GM19238 (cell line): ENCODE data around the gene GPAM.
"Not testable (repeated sequence)": the region's sequence is repeated elsewhere in the genome, so short reads cannot be mapped to it uniquely, and the experiment has no call there.

ENCODE experiments used
- DNase-seq: peaks from one replicate; pipeline ENCODE4 v3.0.0; 2011; ENCODE audit warnings: low spot score; ENCODE audit not compliant: insufficient read length

GPAM gene, protein sequence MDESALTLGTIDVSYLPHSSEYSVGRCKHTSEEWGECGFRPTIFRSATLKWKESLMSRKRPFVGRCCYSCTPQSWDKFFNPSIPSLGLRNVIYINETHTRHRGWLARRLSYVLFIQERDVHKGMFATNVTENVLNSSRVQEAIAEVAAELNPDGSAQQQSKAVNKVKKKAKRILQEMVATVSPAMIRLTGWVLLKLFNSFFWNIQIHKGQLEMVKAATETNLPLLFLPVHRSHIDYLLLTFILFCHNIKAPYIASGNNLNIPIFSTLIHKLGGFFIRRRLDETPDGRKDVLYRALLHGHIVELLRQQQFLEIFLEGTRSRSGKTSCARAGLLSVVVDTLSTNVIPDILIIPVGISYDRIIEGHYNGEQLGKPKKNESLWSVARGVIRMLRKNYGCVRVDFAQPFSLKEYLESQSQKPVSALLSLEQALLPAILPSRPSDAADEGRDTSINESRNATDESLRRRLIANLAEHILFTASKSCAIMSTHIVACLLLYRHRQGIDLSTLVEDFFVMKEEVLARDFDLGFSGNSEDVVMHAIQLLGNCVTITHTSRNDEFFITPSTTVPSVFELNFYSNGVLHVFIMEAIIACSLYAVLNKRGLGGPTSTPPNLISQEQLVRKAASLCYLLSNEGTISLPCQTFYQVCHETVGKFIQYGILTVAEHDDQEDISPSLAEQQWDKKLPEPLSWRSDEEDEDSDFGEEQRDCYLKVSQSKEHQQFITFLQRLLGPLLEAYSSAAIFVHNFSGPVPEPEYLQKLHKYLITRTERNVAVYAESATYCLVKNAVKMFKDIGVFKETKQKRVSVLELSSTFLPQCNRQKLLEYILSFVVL

GRCh38 chr10:112183329-112184051, at the start of gene GPAM:
TSS of gene GPAM (minus strand) at chr10:112183765. CDS start at chr10:112181784, 1,981 bp downstream.
- peak; percentile 82 for DNase-seq

DNA sequence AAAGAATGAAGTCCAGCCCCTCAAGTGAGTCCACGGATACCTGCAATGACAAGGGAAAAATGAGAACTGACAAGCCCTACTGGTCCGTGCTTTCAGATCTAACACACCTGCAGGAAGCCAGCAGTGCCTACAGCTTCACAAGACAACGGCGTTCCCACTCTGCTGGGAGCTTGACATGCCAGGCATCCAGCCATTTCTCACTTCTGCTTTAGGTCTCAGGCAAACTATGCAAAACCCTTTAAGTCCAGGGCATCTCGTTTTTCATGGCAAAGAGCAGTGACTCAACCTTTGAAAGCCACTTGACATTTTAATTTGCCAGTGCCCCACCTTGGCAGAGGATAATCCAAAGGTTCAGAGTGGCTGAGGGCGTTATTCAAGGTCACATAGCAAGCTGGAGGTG, 49.1 kb upstream of the GPAM start:
- DNase-seq: no peak

- DNase-seq: no peak
Observed at GRCh38 chr10:112231602-112232400, 48.2 kb upstream of the GPAM start.

DNA sequence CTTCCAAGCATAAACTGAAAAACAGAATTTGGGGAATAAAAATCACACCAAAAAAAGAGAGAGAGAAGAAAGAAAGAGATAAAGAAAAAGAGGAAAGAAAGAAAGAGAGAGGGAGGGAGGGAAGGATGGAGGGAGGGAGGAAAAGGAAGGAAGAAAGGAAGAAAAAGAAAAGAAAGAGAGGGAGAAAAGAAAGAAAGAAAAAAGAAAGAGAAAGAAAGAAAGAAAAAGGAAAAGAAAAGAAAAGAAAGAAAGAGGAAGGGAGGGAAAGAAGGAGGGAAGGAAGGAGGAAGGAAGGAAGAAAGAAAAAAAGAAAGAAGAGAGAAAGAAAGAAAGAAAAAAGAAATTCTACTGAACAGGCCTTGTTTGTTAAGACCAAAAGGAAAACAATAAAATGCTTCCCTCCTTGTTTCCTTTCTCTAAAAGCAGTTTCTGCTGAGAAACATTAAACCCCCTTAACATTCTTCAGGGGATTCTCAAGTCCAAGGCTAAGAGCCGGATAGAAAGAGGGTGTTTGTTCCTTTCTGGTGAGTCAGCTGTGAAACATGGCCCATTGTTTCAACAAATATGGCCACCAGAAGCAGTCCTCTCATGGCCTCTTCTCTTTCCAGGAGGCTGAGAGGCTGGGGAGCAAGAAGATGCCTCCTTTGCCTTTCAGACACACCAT, 46.9 kb upstream of the GPAM start:
- no peak for DNase-seq

GRCh38 chr10:112229901-112230300, 46.3 kb upstream of the GPAM start:
- no peak for DNase-seq

DNA sequence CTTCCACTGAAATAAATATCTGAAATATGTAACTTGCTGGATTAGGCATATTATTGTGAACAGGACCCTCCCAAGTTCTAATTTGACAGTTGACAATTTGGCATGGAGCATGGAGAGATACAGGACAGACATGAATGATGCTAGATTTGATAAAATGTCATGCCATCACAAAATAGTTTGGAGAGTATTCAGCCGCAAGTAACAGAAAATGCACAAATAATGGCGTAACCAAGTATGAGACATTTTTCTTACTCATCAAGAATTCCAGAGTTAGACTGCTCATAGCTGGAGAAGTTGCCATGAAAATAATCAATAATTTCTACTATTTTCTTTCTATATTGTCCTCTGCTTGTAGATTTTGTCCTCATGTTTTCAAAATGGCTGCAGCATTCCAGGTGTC, 45.5 kb upstream of the GPAM start:
- no peak for DNase-seq

GRCh38 chr10:112228366-112229088, 45.0 kb upstream of the GPAM start:
- not testable (repeated sequence) for DNase-seq

DNA sequence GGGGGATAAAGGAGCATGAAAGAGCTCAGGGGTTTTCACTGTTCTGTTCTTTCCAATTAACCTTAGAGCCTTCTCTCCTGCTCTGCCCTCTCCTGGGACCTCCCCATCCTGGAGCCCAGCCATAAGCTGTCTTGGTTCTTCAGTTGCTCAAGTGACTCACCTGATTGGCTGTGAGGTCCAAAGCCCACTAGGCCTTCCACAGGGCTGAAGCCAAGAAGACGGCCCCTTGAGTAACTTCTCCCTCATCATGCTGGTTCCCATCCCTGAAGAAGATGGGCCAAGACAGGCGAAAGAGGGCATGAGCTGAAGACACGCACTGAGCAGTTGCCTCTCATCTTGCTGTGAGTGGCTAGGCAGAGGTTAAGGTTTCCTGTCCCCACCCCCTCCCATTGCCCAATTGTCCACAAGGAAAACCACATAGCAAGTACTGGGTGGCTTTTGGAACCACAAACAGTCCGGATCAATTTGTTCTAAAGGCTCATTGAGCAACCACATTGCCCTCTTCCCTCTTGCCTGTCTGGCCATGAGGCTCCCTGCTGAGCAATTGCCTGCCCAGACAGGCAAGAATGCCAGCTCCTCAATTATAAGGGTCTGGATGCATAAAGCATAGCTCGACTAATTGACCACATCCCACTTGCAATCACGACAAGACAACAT, 43.9 kb upstream of the GPAM start:
- DNase-seq: no peak

DNA sequence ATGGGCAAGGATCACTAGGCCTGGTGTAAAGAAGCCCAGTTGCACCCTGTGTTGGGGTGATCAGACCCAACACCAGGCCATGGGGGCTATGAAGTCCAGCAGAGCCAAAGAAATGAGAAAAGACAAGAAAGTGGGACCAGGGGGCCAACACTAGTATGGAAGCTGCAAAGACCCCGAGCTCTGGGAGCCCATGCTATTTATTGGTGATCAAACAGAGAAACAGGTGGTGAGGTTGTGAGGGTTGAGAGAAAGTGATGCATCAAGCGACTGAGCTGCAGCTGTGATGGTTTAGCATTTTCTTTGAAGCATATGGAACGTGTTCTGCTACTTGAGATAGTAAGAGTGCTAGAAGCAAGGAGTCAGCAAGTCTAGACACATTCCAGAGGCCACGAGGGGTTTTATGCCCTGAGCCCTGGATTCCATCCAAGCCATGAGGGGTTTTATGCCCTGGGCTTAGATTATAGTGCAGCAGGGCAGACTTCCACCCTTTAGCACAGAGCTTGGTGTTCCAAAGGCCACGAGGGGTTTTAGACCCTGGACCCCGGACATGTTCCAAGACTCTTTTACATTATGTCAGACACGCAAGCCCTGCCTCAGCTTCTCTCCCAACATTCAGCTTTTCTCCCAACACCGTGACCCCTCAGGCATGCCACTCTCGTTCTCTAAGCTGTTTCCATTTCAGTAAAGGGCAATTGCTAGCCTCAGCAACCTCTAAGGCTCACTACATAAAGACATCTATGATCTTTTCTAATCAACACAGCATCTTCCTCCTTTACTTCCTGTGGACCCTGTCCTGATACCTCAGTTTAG, 43.1 kb upstream of the GPAM start:
- no peak for DNase-seq

GRCh38 chr10:112225771-112226438, 42.3 kb upstream of the GPAM start:
- DNase-seq: no peak

- no peak for DNase-seq
Observed at GRCh38 chr10:112224933-112225529, 41.5 kb upstream of the GPAM start.

DNA sequence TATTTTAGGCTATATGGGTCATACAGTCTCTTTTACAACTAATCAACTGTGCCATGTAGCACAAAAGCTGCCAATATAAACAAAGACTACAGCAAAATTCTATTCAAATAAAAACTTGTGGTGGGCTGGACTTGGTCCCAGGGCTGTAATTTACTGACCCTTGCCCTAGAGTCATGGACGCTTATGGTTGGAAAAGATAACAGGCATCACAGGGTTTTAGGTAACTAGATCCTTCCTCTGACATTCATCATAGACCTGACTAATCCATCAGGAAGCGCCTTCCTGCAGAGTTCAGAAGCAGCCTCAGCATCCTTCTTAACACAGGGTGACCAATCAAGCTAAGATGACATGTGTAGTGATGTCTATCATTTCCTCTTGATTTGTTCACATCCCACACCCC, 40.2 kb upstream of the GPAM start:
- no peak for DNase-seq

DNA sequence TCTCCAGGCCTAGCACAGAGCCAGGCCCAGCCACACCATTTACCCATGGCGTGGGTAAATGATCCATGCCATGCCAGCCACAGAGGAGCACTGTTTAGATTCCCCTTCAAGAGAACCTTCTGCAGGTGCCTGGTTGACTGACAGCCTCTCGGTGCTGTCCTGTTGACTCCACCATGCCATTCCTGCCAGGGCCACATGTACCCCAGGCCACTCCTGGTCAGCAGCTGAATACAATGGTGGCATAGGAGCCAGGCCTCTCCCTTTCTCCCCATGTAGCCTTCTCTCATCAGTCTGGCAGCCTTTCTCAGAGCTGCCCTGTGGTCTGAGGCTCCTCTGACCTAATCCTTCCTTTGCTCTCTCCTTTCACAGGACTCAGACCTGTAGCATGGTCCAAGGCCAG, 39.2 kb upstream of the GPAM start:
- DNase-seq: no peak

DNA sequence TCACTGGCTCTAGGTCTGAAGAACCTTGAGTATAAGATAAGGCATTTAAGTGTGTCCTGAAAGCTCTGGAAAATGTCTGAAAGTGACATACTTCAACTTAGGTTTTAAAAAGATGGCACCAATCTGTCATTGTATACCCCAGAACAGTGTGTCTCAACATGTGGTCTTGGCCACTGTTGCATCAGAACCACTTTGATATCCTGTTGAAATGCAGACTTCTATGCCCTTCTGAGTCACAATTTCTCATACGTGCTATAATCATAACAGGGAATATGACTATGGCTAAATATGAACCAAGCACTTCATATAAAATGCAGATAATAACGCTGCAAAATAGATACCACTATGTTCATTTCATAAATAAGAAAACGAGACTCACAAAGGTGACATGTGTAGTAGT, 38.0 kb upstream of the GPAM start:
- DNase-seq: no peak

DNA sequence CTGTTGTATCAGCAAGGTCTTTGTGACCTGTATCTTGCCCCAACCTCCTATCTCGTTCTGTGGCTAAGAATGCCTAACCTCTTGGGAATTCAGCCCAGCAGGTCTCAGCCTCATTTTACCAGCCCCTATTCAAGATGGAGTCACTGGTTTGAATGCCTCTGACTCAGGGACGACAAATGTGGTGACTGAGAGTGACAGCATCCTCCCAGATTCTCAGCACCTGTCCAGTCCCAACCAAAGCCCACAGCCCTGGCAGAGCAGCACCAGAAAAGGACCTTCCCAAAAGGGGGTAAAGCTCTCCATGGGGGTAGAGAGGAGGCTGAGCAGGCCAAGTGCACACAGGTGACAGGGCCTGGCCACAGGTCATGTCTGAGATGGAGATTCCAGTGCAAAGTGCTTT, 35.4 kb upstream of the GPAM start:
- no peak for DNase-seq

GRCh38 chr10:112218036-112218390, 34.4 kb upstream of the GPAM start:
- no peak for DNase-seq

DNA sequence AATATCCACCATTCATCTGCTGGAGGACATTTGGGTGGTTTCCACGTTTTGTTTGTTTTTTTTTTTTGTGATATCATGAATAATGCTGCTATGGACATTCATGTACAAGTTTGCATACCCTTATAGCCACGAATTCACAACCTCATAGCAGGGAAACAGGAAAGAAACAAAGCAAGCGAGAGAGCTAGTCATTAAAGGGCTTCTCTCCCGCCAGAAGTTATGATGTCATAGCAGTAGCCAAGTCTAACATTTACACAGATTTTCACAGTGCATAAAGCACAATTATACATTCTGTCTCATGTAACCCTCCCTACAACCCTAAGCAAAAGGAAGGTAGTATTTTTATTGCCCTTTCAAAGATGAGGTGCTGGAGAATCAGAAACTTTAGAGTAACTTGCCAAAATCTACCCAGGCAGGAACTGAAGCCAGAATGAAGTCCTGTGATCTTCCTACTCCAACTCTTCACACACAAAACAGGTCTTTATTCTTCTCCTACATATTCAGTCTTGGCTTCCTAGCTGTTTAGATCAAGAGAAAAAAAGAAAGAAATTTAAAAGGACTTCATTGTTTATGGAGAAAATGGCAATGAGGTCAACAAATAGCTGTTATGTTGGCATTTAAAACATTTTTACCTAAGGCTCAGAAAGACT, 33.9 kb upstream of the GPAM start:
- no peak for DNase-seq
